Neural cell (in vitro differentiated cells): Measurements from ENCODE around the gene RALGAPB.

Experiments used
- CTCF ChIP-seq: fragments of 450-650 bp; IDR thresholded peaks from 2 replicates; pipeline ENCODE4 v1.5.1; 2014; ENCODE audit warnings: antibody characterized with exemption, mild to moderate bottlenecking, moderate library complexity; ENCODE audit not compliant: poor library complexity, severe bottlenecking
- EP300 ChIP-seq: fragments of 450-650 bp; conservative IDR thresholded peaks from 2 replicates; pipeline ENCODE4 v1.6.1; 2014; ENCODE audit warnings: antibody characterized with exemption, mild to moderate bottlenecking, moderate library complexity; ENCODE audit not compliant: poor library complexity, severe bottlenecking
- EZH2 ChIP-seq: fragments of 200-600, 300-800 bp; shearing (Covaris generic), sonication (generic); IDR thresholded peaks from 2 replicates; pipeline ENCODE4 v1.6.1; 2014; ENCODE audit warnings: antibody characterized with exemption, low read length, borderline replicate concordance, mild to moderate bottlenecking; ENCODE audit not compliant: insufficient read depth, poor library complexity, severe bottlenecking
- RAD21 ChIP-seq: fragments of 450-650 bp; conservative IDR thresholded peaks from 2 replicates; pipeline ENCODE4 v1.6.1; 2014; ENCODE audit warnings: antibody characterized with exemption, mild to moderate bottlenecking, moderate library complexity
- SMC3 ChIP-seq: fragments of 450-650 bp; conservative IDR thresholded peaks from 2 replicates; pipeline ENCODE4 v1.6.1; 2014; ENCODE audit warnings: antibody characterized with exemption, mild to moderate bottlenecking, moderate library complexity; ENCODE audit not compliant: poor library complexity
- TAF1 ChIP-seq: IDR thresholded peaks from 2 replicates; pipeline ENCODE4 v1.6.1; 2012; ENCODE audit warnings: low read depth

GRCh38 chr20:38608188-38608587 is 135.5 kb downstream of the RALGAPB start:
- no peak for TF ChIP-seq CTCF
- TF ChIP-seq TAF1 = no peak
- no peak for TF ChIP-seq EP300
- TF ChIP-seq SMC3 = no peak
- TF ChIP-seq EZH2 = no peak
- no peak for TF ChIP-seq RAD21
